Neutrophil (primary cell): ENCODE measurements around the gene CDCA4.

Source experiments
- H3K27ac ChIP-seq: fragments of 200-600 bp; sonication (generic); 2 replicates; pipeline ENCODE4 v1.5.1; 2016; ENCODE audit warnings: mild to moderate bottlenecking, moderate library complexity
- H3K27me3 ChIP-seq: fragments of 200-600 bp; sonication (generic); 2 replicates; pipeline ENCODE4 v1.6.0; 2016; ENCODE audit warnings: mild to moderate bottlenecking
- H3K36me3 ChIP-seq: fragments of 200-600 bp; sonication (generic); 2 replicates; pipeline ENCODE4 v1.5.1; 2017
- H3K4me1 ChIP-seq, 2 experiments: fragments of 200-600 bp in 1 of 2; sonication (generic) in 1 of 2; 1 replicate in 1 of 2; 2 replicates in 1 of 2; pipeline versions ENCODE4 v1.5.1 to v1.6.1; 2013 to 2016; ENCODE audit warnings: low read depth in 1 of 2, low read length in 1 of 2, mild to moderate bottlenecking in 1 of 2, moderate library complexity in 1 of 2; ENCODE audit not compliant: control insufficient read depth in 1 of 2, insufficient read depth in 1 of 2
- H3K4me3 ChIP-seq, 2 experiments: fragments of 200-600 bp in 1 of 2; sonication (generic) in 1 of 2; 1 replicate in 1 of 2; 2 replicates in 1 of 2; pipeline ENCODE4 v1.5.1; 2013 to 2016; ENCODE audit warnings: low read depth in 1 of 2, low read length in 1 of 2, mild to moderate bottlenecking in 1 of 2, moderate library complexity in 1 of 2
- H3K9me3 ChIP-seq: fragments of 200-600 bp; sonication (generic); 2 replicates; pipeline ENCODE4 v1.5.1; 2016
- CTCF ChIP-seq: fragments of 200-600 bp; sonication (generic); IDR thresholded peaks from 2 replicates; pipeline ENCODE4 v1.5.1; 2016; ENCODE audit warnings: antibody characterized with exemption

Gene CDCA4

GRCh38 chr14:105063056-105063455, 42.2 kb upstream of the CDCA4 start:
- no peak for TF ChIP-seq CTCF
- Histone ChIP-seq H3K27ac (peak overlapping the region; percentile 98), H3K36me3 (no peaks in the 10 kb centered on the region), H3K4me3 (peak overlapping the region; percentile 85 to 97), H3K27me3 (no peaks in the 10 kb centered on the region), H3K9me3 (no peaks in the 10 kb centered on the region), H3K4me1 (peaks cover 97 to 99% of the 10 kb centered on the region in 2 experiments)

- Histone ChIP-seq H3K9me3 (no peaks in the 10 kb centered on the region), H3K27ac (peak overlapping the region; percentile 98), H3K27me3 (no peaks in the 10 kb centered on the region), H3K36me3 (peaks cover 7% of the 10 kb centered on the region), H3K4me1 (peaks cover 91 to 93% of the 10 kb centered on the region in 2 experiments), H3K4me3 (peak overlapping the region; percentile 72 to 73)
- TF ChIP-seq CTCF = no peak
Observed at GRCh38 chr14:105062048-105062433, 41.2 kb upstream of the CDCA4 start.

- Histone ChIP-seq H3K4me3 (peak overlapping the region; percentile 72 to 73), H3K36me3 (peaks cover 12% of the 10 kb centered on the region), H3K4me1 (peaks cover 86 to 88% of the 10 kb centered on the region in 2 experiments), H3K27me3 (no peaks in the 10 kb centered on the region), H3K27ac (peak overlapping the region; percentile 98), H3K9me3 (no peaks in the 10 kb centered on the region)
- TF ChIP-seq CTCF = no peak
Observed at GRCh38 chr14:105061428-105062047, 40.7 kb upstream of the CDCA4 start.

- no peaks in the 10 kb centered on the region for H3K9me3 ChIP-seq
- H3K36me3 ChIP-seq = peaks cover 19% of the 10 kb centered on the region
- peak overlapping the region; percentile 98 for H3K27ac ChIP-seq
- H3K4me3 ChIP-seq = peak overlapping the region; percentile 72 to 73
- no peak for TF ChIP-seq CTCF
- H3K4me1 ChIP-seq = peaks cover 79 to 81% of the 10 kb centered on the region in 2 experiments
- no peaks in the 10 kb centered on the region for H3K27me3 ChIP-seq
Observed at GRCh38 chr14:105060751-105061427, 40.0 kb upstream of the CDCA4 start.

GRCh38 chr14:105059925-105060565, 39.2 kb upstream of the CDCA4 start:
- Histone ChIP-seq H3K36me3 (peaks cover 27% of the 10 kb centered on the region), H3K4me3 (peak overlapping the region; percentile 72 to 73), H3K4me1 (peaks cover 74% of the 10 kb centered on the region in 2 experiments), H3K27ac (peak overlapping the region; percentile 98), H3K9me3 (no peaks in the 10 kb centered on the region), H3K27me3 (no peaks in the 10 kb centered on the region)
- TF ChIP-seq CTCF = no peak
